Smooth muscle cell (in vitro differentiated cells): Measurements from ENCODE around the gene PPM1H. TPM values are rescaled to one million over a fixed set of nuclear protein-coding genes. Genes with fewer than 3 reads are reported as not detected.

Experiments used
- DNase-seq: peaks from one replicate; lab custom pipeline; 2025; ENCODE audit not compliant: unreplicated experiment; lab: John Stamatoyannopoulos, UW
- H2AFZ ChIP-seq: fragments of 200-600 bp; sonication (generic); 2 replicates; pipeline ENCODE4 v1.6.0; 2016; ENCODE audit warnings: antibody characterized with exemption, low read depth, mild to moderate bottlenecking
- H3F3A ChIP-seq: fragments of 200-600 bp; sonication (generic); 2 replicates; pipeline ENCODE4 v1.6.0; 2017; ENCODE audit warnings: antibody characterized with exemption, low read depth
- H3K27ac ChIP-seq: fragments of 200-600 bp; sonication (generic); 2 replicates; pipeline ENCODE4 v1.5.1; 2016; ENCODE audit warnings: low read depth, mild to moderate bottlenecking
- H3K27me3 ChIP-seq: fragments of 200-600 bp; sonication (generic); 2 replicates; pipeline ENCODE4 v1.6.1; 2016; ENCODE audit warnings: low read depth, mild to moderate bottlenecking
- H3K36me3 ChIP-seq: fragments of 200-600 bp; sonication (generic); 2 replicates; pipeline ENCODE4 v1.5.1; 2016; ENCODE audit warnings: low read depth
- H3K4me1 ChIP-seq: fragments of 200-600 bp; sonication (generic); 2 replicates; pipeline ENCODE4 v1.5.1; 2016; ENCODE audit warnings: low read depth
- H3K4me2 ChIP-seq: fragments of 200-600 bp; sonication (generic); 2 replicates; pipeline ENCODE4 v1.6.0; 2016; ENCODE audit warnings: mild to moderate bottlenecking
- H3K4me3 ChIP-seq: fragments of 200-600 bp; sonication (generic); 2 replicates; pipeline ENCODE4 v1.5.1; 2016; ENCODE audit warnings: mild to moderate bottlenecking
- H3K79me2 ChIP-seq: fragments of 200-600 bp; sonication (generic); 2 replicates; pipeline ENCODE4 v1.6.0; 2016; ENCODE audit warnings: low read depth, mild to moderate bottlenecking
- H3K9ac ChIP-seq: fragments of 200-600 bp; sonication (generic); 2 replicates; pipeline ENCODE4 v1.6.0; 2016; ENCODE audit warnings: low read depth
- H3K9me3 ChIP-seq: fragments of 200-600 bp; sonication (generic); replicated peaks from 2 replicates; pipeline ENCODE4 v1.5.1; 2016; ENCODE audit warnings: low read depth
- H4K20me1 ChIP-seq: fragments of 200-600 bp; sonication (generic); 2 replicates; pipeline ENCODE4 v1.6.0; 2016; ENCODE audit warnings: low read depth
- CTCF ChIP-seq: fragments of 200-600 bp; sonication (generic); IDR thresholded peaks from 2 replicates; pipeline ENCODE4 v1.5.1; 2017; ENCODE audit warnings: borderline replicate concordance, mild to moderate bottlenecking, antibody characterized with exemption; ENCODE audit not compliant: insufficient read depth, poor library complexity, severe bottlenecking
- WGBS: methylation state at CpG from one replicate; pipeline ENCODE4 v1.1.7; 2016; ENCODE audit warnings: low lambda C conversion rate; 5-methylcytosine and 5-hydroxymethylcytosine counted together
- polyA plus RNA-seq: library from polyadenylated mRNA; unstranded; fragments of >200 nt; fragmentation: Nextera tagmentation; extraction: Ambion mirVana; gene quantifications from 2 replicates; pipeline ENCODE4 v1.2.1, GENCODE V29; 2016
- total RNA-seq: library from RNA; depleted of rRNA; stranded (reverse); fragments of >200 nt; gene quantifications from 2 replicates; pipeline ENCODE4 v1.2.3, GENCODE V29; 2014

The PPM1H gene
- total and polyA plus RNA-seq, 2 experiments from 2014 or later = 0.56 to 3.6 TPM

- no peak for DNase-seq
- H3K36me3 ChIP-seq = no peaks in the 10 kb centered on the region
- no peak overlapping the region for H3K4me3 ChIP-seq
- no peaks in the 10 kb centered on the region for H3F3A ChIP-seq
- H3K9me3 ChIP-seq = no peaks in the 10 kb centered on the region
- no peak overlapping the region for H3K27ac ChIP-seq
- no peaks in the 10 kb centered on the region for H3K27me3 ChIP-seq
- WGBS = 100% methylated on average over 3 of the region's 3 CpGs
- peaks cover 11% of the 10 kb centered on the region for H3K4me1 ChIP-seq
- H3K9ac ChIP-seq = no peak overlapping the region
- no peak overlapping the region for H3K4me2 ChIP-seq
- TF ChIP-seq CTCF = no peak
- no peaks in the 10 kb centered on the region for H3K79me2 ChIP-seq
- no peak overlapping the region for H2AFZ ChIP-seq
- no peaks in the 10 kb centered on the region for H4K20me1 ChIP-seq
These were observed 20.7 kb upstream of the PPM1H start for GRCh38 chr12:62955678-62956077.

- Histone ChIP-seq H3K9ac (no peak overlapping the region), H3K4me2 (no peak overlapping the region), H3K27me3 (no peaks in the 10 kb centered on the region), H3F3A (no peaks in the 10 kb centered on the region), H3K36me3 (no peaks in the 10 kb centered on the region), H4K20me1 (no peaks in the 10 kb centered on the region), H3K79me2 (no peaks in the 10 kb centered on the region), H3K27ac (no peak overlapping the region), H3K4me3 (no peak overlapping the region), H2AFZ (no peak overlapping the region), H3K4me1 (no peaks in the 10 kb centered on the region), H3K9me3 (no peaks in the 10 kb centered on the region)
- WGBS = 95% methylated on average over 1 of the region's 1 CpG
- no peak for TF ChIP-seq CTCF
- no peak for DNase-seq
These were observed 15.4 kb upstream of the PPM1H start for GRCh38 chr12:62950317-62950716.

- no peaks in the 10 kb centered on the region for H3K27me3 ChIP-seq
- H3F3A ChIP-seq = no peaks in the 10 kb centered on the region
- H3K27ac ChIP-seq = no peak overlapping the region
- no peaks in the 10 kb centered on the region for H4K20me1 ChIP-seq
- no peak overlapping the region for H3K9ac ChIP-seq
- H3K79me2 ChIP-seq = no peaks in the 10 kb centered on the region
- TF ChIP-seq CTCF = no peak
- no peaks in the 10 kb centered on the region for H3K9me3 ChIP-seq
- H3K4me2 ChIP-seq = no peak overlapping the region
- no peak overlapping the region for H3K4me3 ChIP-seq
- no peaks in the 10 kb centered on the region for H3K36me3 ChIP-seq
- WGBS = 100% methylated on average over 1 of the region's 1 CpG
- H3K4me1 ChIP-seq = no peaks in the 10 kb centered on the region
- H2AFZ ChIP-seq = no peak overlapping the region
- DNase-seq = no peak
These were observed 13.2 kb upstream of the PPM1H start for GRCh38 chr12:62948123-62948522.

GRCh38 chr12:62947364-62947763 lies 12.4 kb upstream of the PPM1H start:
- no peaks in the 10 kb centered on the region for H3K27me3 ChIP-seq
- H3F3A ChIP-seq = no peaks in the 10 kb centered on the region
- no peak overlapping the region for H3K27ac ChIP-seq
- no peak for TF ChIP-seq CTCF
- H3K4me2 ChIP-seq = no peak overlapping the region
- H3K4me1 ChIP-seq = no peaks in the 10 kb centered on the region
- H3K9me3 ChIP-seq = no peaks in the 10 kb centered on the region
- DNase-seq = no peak
- H3K79me2 ChIP-seq = no peaks in the 10 kb centered on the region
- H3K9ac ChIP-seq = no peak overlapping the region
- no peak overlapping the region for H3K4me3 ChIP-seq
- H3K36me3 ChIP-seq = no peaks in the 10 kb centered on the region
- H2AFZ ChIP-seq = no peak overlapping the region
- no peaks in the 10 kb centered on the region for H4K20me1 ChIP-seq
- 89% methylated on average over 5 of the region's 5 CpGs for WGBS
